HG03342 (cell line): ENCODE data around the gene RNF150.

Experiments used
- ATAC-seq: cut with Tn5 transposase; IDR thresholded peaks from one replicate; pipeline ENCODE4 v1.9.1; 2021; ENCODE audit warnings: mild to moderate bottlenecking, moderate library complexity; ENCODE audit not compliant: unreplicated experiment

RNF150 gene

DNA sequence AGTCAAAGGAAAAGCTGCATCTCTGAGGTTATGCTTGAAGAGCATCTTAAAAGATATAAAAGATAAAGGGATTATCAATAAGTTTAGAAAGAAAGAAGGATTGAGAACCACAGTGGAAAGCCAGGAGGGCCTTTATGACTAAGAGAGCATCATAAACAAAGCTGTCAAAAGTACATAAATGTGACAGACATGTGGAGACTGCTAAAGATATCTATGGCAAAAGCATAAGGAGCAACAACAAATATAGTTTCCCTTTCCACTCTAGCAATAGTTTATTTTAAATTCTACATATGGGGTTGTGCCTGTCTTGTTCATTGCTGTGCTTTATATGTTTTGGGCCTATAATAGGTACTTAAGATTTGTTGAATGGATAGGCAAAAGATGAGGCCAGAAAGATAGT lies 97.3 kb downstream of the RNF150 start:
- ATAC-seq = no peak

DNA sequence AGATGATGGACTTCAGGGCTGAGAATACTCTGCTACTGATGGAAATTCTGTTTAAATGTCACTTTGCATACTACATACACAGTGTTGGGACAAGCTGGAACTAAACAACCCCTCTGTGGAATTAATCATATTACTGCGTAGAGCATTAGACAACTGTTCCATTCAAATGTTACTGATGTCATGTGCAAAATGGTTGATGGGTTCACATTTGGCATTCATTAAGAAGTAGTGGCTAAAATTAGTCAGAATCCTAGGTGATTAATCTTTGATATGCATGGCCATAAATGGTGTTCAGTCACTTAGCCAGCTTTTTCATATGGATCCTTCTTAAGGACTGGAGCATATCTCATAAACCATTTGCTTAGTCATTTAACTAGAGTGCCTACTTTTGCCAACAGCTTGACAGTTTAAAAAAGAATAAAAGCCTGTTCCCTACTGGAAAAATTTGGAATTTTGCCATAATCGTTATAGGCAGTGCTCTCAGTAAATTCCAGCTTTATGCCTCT lies 105.2 kb downstream of the RNF150 start:
- no peak for ATAC-seq

DNA sequence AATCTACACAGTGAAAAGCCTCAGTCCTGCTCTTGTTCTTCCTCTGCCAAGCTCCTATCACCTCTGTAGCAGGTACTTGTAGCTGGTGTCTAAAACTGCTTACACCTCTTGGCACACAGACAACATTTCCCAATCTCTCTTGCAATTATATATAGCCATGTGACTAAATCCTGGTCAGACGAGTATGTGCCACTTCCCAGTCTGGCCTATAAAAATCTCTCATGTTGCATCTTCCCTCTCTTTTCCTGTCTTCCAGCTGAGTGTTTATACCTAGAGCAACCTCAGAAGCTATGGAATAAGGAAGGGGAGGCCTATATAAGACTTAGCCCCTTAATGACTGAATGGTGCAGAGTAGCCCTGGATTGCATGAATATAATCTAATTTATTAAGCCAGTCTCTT lies 105.8 kb downstream of the RNF150 start:
- no peak for ATAC-seq

DNA sequence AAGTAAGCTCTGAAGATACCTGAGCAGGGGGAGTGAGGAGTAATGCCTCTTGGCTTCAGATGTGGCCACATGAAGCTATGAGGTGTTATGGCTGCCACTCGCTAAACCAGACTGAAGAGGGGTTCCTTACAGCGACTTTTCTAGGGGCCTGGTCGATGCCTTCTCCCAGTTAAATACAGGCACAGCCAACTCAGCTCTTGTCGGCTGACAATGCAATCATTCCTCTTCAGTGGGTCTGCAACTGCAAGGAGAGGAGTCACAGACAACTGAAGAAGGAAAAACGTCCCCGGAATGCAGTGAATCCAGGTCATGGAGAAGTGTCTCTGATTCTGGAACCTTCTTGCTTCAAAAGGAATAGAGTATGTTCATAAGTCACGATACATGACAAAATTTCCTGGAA lies 106.4 kb downstream of the RNF150 start:
- ATAC-seq = no peak

DNA sequence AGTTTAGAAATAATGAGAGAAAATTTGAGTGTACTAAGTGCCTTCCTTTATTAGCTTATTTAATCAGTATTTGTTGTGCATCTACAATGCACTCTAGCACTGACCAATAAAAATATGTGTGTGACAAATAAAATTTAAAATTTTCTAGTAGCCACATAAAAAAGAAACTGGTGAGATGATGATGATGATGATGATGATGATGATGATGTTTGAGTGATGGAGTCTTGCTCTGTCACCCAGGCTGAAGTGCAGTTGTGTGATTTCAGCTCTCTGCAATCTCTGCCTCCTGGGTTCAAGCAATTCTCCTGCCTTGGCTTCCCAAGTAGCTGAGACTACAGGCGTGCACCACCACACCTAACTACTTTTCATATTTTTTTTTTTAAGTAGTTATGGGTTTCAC lies 110.2 kb downstream of the RNF150 start:
- ATAC-seq = no peak

DNA sequence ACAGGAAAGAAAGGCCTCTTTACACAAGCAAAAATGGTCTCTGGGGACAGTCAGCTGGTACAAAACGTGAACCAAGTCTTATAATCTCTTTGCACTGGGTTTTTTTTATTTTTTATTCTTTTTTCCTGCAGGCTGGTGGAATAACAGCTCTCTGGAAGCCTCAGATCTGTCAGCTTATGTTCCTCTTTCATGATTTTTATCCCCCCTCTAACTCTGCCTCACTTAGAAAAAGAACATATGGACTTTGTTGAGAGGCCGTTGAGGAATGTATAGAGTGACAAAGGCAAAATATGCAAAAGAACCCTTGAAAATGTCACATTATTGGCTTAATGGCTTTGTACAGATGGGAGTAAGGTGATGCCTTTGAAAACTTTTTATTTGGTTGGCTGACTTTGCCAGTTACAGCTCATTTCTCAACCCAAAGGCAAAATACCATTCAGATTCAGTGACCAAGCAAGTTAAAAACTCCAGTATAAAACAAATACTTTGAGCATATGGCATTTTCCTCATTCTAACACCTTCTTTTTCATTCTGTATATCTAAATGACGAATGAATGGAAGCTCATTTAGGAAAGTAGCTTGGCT lies 111.1 kb downstream of the RNF150 start:
- no peak for ATAC-seq

DNA sequence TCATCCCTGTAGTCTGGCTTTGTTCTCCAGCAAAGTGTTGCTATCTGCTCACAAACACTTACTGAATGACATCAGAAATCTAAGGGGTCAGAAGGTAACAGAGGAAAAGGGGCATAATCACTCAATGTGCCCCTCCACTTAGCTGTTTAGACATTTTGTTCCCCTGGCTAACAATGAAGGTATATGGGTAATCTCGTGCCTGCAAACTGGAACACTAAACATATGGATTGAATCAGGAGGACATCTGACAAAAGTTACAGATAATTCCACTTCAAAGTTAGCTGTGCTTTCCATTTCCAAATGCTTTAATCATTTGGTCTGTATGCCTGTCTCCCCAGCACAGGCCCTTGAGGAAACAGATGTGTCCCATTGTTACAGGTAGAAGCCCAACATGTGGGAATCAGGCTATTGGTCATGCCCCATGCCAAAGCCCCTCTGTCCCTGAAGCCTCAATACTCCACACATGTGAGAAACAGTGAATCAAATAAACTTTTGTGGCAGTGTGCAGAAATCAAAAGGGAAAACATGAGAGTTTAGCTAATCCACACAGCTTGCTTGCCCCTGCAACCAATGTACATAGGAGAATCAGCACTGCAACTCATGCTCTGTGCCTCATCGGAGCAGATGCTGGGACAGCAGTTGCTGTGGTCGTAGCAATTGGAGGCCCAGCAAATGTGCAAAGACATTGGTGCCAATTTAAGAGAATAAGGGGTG lies 111.7 kb downstream of the RNF150 start:
- ATAC-seq = no peak

DNA sequence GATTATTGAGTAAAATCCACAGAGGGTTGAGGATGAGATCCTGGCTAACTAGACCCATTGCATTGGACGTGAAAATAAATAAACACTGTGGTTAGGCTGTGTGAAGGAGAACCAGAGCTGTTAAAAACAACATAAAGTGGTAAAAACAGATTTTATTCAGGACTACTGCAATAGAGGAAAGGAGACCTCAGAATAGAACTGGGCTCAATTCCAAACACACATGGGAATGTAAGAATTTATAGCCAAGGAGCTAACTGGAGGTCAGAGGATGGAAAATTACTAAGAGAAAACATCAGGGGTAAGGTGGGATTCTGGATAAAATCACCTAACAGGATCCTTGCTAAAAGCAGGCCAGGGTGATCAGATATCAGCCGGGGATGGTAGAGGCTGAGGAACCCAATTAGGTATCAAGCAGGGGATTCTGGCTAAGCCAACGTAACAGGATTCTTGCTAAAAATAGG lies 112.4 kb downstream of the RNF150 start:
- no peak for ATAC-seq

DNA sequence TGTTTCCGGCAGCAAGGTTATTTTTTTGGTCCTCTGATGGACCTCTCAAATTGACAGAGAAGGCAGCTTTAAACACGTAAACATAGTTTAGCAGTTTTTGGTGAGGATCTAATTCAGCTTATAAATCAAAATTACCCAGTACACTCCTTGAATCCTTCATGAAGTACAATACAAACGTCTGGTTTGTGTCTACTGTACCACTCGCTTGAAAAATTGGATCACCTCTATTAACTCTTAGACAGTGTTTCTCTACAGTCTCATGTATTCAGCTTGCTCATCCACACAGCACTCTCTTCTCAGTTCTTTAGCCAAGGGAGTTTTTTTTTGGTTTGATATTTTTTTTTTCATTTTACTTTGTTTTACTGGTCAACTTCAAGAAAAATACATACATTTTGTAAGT lies 113.5 kb downstream of the RNF150 start:
- no peak for ATAC-seq

DNA sequence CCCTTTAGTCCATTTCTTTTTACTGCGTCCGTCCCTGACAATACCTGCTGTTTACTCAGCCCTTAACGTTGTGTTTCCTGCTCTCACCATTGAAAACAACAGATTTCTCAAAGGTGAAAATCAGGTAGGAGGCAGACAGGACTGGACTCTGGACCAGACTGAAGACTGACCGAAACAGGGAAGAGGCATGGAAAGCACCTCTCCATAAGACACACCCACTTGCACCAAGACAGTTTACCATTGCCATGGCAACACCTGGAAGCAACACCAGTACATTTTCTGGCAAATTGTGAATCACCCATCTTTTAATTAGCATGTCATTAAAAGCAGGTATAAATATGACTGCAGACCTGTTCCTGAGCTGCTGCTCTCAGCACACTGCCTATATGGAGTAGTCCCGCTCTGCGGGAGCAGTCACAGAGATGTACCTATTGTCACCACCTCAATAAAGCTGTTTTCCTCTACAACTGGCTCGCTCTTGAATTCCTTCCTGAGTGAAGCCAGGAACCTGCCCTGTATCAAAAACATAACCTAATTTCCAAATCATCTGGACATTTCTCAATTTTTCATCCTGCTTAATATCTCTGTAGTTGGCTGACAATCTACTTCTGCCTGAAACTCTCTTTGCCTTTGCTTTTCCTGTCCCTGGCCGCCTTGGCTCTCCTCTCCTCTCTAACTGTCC lies 117.0 kb downstream of the RNF150 start:
- ATAC-seq = no peak

DNA sequence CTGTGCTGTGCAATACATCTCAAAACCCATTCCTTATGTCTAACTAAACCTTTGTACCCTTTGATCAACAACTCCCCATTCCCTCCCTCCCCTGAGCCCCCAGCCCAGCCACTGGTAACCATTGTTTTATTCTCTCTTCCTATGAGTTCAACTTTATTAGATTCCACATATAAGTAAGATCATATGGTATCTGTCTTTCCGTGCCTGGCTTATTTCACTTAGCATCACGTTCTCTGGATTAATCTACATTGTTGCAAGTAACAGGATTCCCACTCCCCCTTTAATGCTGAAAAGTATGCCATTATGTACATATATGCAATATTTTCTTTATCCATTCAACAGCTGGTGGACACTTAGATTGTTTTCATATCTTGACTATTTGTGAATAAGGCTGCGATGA lies 119.4 kb downstream of the RNF150 start:
- ATAC-seq = no peak

DNA sequence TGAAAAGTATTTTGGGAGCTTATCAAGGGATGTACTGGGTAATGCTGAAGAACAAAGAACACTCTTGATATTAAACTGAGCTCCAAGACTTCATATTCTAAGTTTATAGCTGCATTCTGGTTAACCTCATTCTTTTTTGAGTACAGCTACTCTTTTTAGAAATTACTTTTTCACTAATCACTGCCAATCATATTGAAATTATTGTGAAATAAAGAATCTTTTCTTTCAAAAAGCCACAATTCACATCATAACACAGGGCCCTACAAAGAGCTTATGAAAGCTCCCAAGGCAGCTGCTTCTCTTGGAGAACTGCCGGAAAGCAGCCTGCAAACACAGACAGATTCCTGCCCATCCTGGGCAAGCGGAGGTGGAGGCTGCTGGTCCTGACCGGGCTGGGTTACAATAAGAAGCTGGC lies 121.4 kb downstream of the RNF150 start:
- ATAC-seq = no peak

DNA sequence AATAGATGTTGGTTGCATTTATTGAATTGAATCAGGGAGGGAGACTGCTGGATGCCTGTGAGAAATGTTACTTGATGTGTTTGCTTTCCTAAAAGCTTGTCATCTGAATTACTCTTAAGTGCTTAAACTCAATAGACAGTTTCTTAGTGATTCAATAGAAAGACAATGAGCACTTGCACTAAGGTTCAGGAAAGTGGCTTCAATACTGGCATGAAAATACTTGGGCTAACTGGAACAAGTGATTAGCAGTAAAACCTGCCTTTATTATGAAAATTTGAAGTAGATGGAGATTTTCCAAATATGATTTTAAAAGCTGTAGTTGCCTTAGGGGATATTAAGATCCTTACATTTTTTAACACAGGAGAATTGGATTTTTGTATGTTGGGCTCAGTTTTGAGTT lies 123.3 kb downstream of the RNF150 start:
- ATAC-seq = no peak

DNA sequence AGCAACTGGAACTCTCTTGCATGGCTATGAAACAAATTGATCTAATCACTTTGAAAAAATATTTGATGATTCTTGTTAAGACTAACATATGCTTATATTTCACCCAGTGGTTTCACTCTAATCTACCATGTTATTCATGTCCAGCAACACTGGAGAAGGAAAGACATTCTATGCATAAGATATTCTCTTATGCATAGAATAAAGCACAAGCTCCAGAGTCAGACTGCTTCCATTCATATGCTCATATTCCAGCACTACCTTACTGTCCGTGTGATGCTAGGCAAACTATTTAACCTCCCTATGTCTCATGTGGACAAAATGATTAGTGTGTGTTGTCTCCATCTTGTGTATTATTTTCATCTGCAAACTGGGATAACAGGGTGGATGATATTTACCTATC lies 124.1 kb downstream of the RNF150 start:
- ATAC-seq = no peak

DNA sequence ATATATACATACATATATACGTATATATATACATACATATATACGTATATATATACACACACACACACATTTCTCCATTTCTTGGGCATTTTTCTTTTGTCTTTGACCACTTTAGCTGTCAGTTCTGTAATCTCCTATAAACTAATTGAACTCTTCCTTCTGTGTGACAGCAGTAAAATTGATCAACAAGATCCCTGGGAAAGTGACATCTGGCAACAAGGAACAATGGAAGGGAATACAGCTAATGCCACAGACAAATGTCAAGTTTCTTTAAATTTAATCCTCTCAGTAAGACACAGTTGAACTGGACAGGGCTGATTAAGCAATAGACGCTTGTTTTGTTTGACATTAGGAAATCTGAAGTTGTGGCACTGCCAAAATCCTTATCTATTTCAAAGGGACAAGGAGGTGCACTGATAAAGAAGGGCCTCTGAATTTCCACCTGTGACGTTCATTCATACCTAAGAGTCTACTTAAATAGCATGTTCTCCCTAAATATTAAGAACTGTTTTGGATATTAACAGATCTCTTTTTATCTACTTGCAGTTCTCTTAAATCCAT lies 126.9 kb downstream of the RNF150 start:
- ATAC-seq = no peak

DNA sequence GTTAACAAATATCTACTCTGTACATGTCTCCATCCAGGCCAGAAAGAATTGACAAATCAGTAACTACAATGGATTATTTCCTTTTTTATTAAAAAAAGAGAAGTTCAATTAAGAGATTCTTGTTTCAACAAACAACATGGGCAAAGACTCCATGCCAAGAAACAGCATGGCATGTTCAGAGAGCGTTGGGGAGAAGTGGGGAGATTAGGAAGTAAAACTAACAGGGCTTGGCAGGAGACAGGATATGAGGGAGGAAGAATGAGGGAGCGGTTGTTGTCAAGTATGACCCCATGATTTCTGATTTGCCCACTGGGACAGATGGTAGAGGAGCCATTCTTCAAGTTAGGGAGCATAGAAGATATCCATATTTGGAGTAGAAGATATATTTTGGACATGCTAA lies 128.4 kb downstream of the RNF150 start:
- ATAC-seq = no peak

DNA sequence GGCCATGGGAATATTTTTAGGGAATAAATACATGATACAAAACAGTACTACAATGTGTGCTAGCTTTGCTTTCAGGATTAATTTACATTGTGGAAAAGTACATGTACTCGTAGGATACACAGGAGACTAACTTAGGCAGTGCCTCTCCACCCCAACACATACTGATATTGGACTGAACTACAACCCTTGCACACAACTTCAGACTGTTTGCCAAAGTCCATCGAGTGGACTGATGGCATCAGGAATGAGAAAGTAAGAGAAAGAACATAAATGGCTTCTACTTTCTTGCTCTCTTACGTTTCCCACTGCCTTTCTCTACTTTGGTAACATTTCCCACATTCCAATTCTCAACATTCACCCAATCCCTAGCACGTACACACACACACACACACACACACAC lies 130.1 kb downstream of the RNF150 start:
- ATAC-seq = no peak

DNA sequence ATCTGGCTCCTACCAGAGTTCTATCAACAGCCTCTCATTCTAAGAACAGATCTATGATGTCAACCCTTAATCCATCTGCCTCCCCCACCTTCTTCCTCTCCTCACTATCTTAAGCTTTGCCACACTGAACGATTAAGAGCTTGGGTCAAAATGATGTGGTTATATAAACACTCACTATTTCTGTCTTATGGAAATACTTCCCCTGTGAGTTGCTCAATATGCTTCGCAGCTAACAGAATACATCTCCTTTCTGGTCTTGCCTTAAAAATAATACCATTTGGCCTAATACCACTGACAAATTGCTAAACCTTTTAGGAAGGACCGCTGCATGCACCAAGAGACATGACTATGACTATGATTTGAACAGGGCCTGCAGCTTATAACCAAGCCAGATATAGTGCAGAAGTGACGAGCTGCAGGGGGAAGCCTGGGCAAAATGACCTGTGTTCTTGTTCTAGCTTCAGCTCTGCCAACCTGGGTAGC lies 130.9 kb downstream of the RNF150 start:
- ATAC-seq = no peak

DNA sequence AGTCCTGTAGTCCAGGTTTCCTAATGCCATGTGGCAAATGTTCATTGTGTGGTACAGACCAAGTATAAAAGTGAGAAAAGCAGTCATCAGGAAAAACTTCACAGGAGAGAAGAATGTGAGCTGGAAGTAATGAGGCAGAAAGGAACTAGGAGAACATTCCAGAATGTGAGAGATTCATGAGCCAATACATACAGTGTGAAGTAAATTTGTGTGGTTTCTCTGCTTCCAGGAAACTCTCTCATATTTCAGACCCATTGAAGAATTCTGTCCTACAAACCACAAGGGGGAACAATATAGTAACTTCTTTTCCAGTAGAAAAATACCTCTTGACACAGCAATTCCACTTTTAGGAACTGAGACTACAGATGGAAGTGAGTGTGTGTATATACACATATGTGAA lies 136.5 kb downstream of the RNF150 start:
- ATAC-seq = no peak

DNA sequence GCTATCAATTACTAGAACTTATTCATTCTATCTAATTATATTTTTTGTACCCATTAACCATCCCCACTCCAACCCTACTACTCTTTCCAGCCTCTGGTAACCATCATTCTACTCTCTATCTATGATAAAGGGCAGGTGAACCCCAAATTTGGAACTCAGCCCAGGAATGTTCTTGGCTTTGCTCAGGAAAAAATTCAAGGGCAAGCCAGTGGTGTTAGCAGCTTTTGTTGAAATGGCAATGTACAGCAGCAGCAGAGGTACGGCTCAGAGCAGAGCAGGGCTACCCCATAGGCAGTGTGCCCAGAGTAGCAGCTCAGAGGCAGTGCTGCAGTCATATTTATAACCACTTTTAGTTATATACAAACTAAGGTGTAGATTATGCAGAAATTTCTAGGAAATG lies 138.2 kb downstream of the RNF150 start:
- ATAC-seq = no peak

DNA sequence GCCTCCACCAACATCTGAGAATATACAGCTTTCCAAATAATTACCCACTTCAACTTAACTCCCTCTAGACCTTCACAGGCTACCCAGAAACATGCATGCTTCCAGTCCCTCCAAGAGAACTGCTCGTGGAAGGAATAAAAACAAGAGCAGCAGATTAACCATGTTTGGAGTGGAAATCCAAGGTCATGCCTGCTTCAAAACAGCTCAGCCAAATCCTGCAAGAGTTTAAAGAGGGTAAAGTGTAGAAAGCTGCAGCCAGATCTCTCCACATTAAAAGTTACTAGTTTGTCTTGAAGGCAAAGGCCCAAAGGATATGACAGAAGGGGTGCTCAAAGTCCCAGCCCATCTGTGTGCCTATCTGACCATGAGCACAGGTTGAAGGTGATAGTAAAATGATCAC lies 139.3 kb downstream of the RNF150 start:
- ATAC-seq = no peak

DNA sequence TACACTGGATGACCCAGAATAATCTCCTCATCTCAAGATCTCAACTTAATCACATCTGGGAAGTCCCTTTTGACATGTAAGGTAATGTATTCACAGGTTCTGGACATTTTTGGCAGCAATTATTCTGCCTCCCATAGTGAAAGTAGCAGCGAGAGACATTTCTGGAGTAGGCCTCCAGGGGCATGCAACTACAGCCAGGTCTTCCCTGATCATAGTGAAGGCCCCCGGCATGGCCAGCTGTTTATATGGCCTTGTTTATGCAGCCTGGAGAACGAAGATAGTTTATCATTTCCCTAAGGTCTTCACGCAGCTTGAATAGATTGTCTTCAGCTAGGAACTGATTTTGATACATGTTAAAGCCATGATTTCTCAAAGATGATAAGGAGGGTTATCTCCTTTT lies 139.9 kb downstream of the RNF150 start:
- no peak for ATAC-seq
